ENCODE measurements around the gene NUP58.

NUP58 gene

GRCh38 chr13:25301347-25302113 is at the start of gene NUP58:
Gene NUP58, plus strand, starts transcription at chr13:25301625. Its CDS starts 149 bp downstream, at chr13:25301774.
- peak; percentile 97 for DNase-seq

GRCh38 chr13:25252225-25252624 is 49.2 kb upstream of the NUP58 start:
- no peak for DNase-seq

- no peak for DNase-seq
Observed at GRCh38 chr13:25252752-25253151, 48.7 kb upstream of the NUP58 start.

- no peak for DNase-seq
Observed at GRCh38 chr13:25253702-25254101, 47.7 kb upstream of the NUP58 start.

GRCh38 chr13:25262261-25262660 is 39.2 kb upstream of the NUP58 start:
- no peak for DNase-seq

- DNase-seq: no peak
Observed at GRCh38 chr13:25266706-25267105, 34.7 kb upstream of the NUP58 start.

GRCh38 chr13:25267715-25268114 is 33.7 kb upstream of the NUP58 start:
- no peak for DNase-seq

GRCh38 chr13:25268561-25268960 is 32.9 kb upstream of the NUP58 start:
- DNase-seq: no peak

GRCh38 chr13:25276748-25277147 is 24.7 kb upstream of the NUP58 start:
- DNase-seq: no peak

- DNase-seq: no peak
Observed at GRCh38 chr13:25280396-25280795, 21.0 kb upstream of the NUP58 start.

GRCh38 chr13:25281193-25281934 is 20.1 kb upstream of the NUP58 start:
- no peak for DNase-seq

- DNase-seq: no peak
Observed at GRCh38 chr13:25281935-25282332, 19.5 kb upstream of the NUP58 start.

GRCh38 chr13:25286308-25286968 is 15.0 kb upstream of the NUP58 start:
- DNase-seq: peak; percentile 56

GRCh38 chr13:25286969-25287961 is 14.2 kb upstream of the NUP58 start, which contains the start of gene MTMR6:
Gene MTMR6, minus strand, starts transcription at chr13:25287488. Its CDS starts 241 bp downstream, at chr13:25287247.
- DNase-seq: peak; percentile 97

- DNase-seq: no peak
Observed at GRCh38 chr13:25288966-25289365, 12.5 kb upstream of the NUP58 start.

GRCh38 chr13:25291691-25292090 is 9.7 kb upstream of the NUP58 start:
- no peak for DNase-seq

- DNase-seq: no peak
Observed at GRCh38 chr13:25292301-25292700, 9.1 kb upstream of the NUP58 start.

GRCh38 chr13:25295228-25295627 is 6.2 kb upstream of the NUP58 start:
- DNase-seq: no peak

- no peak for DNase-seq
Observed at GRCh38 chr13:25295701-25296100, 5.7 kb upstream of the NUP58 start.

GRCh38 chr13:25300861-25301346 is 521 bp upstream of the NUP58 start:
- no peak for DNase-seq

- DNase-seq: no peak
Observed at GRCh38 chr13:25302121-25302520, 696 bp downstream of the NUP58 start.
